Spleen (tissue), 11 donors: ENCODE measurements around the gene TMEM269. TPM values are rescaled to one million over a fixed set of nuclear protein-coding genes. Genes with fewer than 3 reads are reported as not detected.

Experiments used
- DNase-seq: peaks from one replicate; pipeline ENCODE4 v3.0.0-alpha.2; 2020
- H3K27ac ChIP-seq, 8 donors: fragments of 200-600 bp; sonication (generic) in 7 of 8; 1 replicate in 4 of 8; 2 replicates in 4 of 8; pipeline versions ENCODE4 v1.5.0 to v1.8.0; 2016 to 2021; ENCODE audit warnings: inconsistent platforms in 4 of 8, mild to moderate bottlenecking in 4 of 8, moderate library complexity in 1 of 8
- H3K27me3 ChIP-seq, 7 donors: fragments of 200-600 bp; sonication (generic) in 6 of 7; replicated peaks in 1 of 7; 1 replicate in 4 of 7; 2 replicates in 3 of 7; pipeline versions ENCODE4 v1.5.0 to v1.8.0; 2016 to 2021; ENCODE audit warnings: inconsistent platforms in 3 of 7, mild to moderate bottlenecking in 1 of 7
- H3K36me3 ChIP-seq, 6 donors: fragments of 200-600 bp; sonication (generic) in 5 of 6; 1 replicate in 4 of 6; 2 replicates in 2 of 6; pipeline versions ENCODE4 v1.5.0 to v1.8.0; 2016 to 2021; ENCODE audit warnings: inconsistent platforms in 2 of 6
- H3K4me1 ChIP-seq, 6 donors: fragments of 200-600 bp; sonication (generic) in 5 of 6; 1 replicate in 3 of 6; 2 replicates in 3 of 6; pipeline versions ENCODE4 v1.5.0 to v1.8.0; 2016 to 2021; ENCODE audit warnings: inconsistent platforms in 3 of 6
- H3K4me3 ChIP-seq, 8 donors: fragments of 200-600 bp; sonication (generic) in 7 of 8; 1 replicate in 4 of 8; 2 replicates in 4 of 8; pipeline versions ENCODE4 v1.5.0 to v1.8.0; 2016 to 2021; ENCODE audit warnings: inconsistent platforms in 4 of 8, mild to moderate bottlenecking in 4 of 8, moderate library complexity in 2 of 8
- H3K9me3 ChIP-seq, 8 donors: fragments of 200-600 bp; sonication (generic) in 7 of 8; 1 replicate in 4 of 8; 2 replicates in 4 of 8; pipeline versions ENCODE4 v1.5.0 to v1.8.0; 2016 to 2021; ENCODE audit warnings: inconsistent platforms in 4 of 8
- CTCF ChIP-seq, 11 experiments: fragments of 200-600 bp in 7 of 11; fragments of 450-650 bp in 4 of 11; sonication (generic) in 4 of 11; IDR thresholded peaks in 8 of 11; conservative IDR thresholded peaks in 3 of 11; 1 replicate in 7 of 11; 2 replicates in 4 of 11; pipeline versions ENCODE4 v1.4.0 to v1.8.0; 2016 to 2021; ENCODE audit warnings: antibody characterized with exemption in 11 of 11, inconsistent platforms in 4 of 11, mild to moderate bottlenecking in 1 of 11
- POLR2A ChIP-seq, 3 donors: fragments of 450-650 bp; IDR thresholded peaks; one replicate each; pipeline ENCODE4 v1.5.1; 2017; ENCODE audit warnings: antibody characterized with exemption in 3 of 3, mild to moderate bottlenecking in 1 of 3
- POLR2AphosphoS5 ChIP-seq, 3 donors: sonication (generic); formaldehyde crosslinking; IDR thresholded peaks; one replicate each; pipeline ENCODE4 v1.5.1; 2017; ENCODE audit warnings: antibody characterized with exemption in 3 of 3
- WGBS, 5 donors: extraction: QIAGEN DNeasy Blood & Tissue Kit in 3 of 5; methylation state at CpG; one replicate each; pipeline versions ENCODE4 v1.1.5 to v1.1.7; 2013 to 2018; 5-methylcytosine and 5-hydroxymethylcytosine counted together
- intact Hi-C: fragments of 100-400 bp; cut with DNase I; formaldehyde crosslinking; loops from one replicate; pipeline ENCODE4 v1.15.0; 2023; ENCODE audit warnings: low total_unique reads
- polyA plus RNA-seq, 3 donors: library from polyadenylated mRNA; stranded (reverse); fragments of 200-250 nt; gene quantifications; one replicate each; pipeline ENCODE4 v1.2.1, GENCODE V29; 2013
- total RNA-seq, 7 donors: library from RNA; depleted of rRNA in 3 of 7; stranded (reverse); fragments of >200 nt in 3 of 7; fragmentation: NEBNext Ultra II Directional in 4 of 7; extraction: Animal tissue kit (Norgen Biotek cat#: 25700) in 4 of 7; gene quantifications; one replicate each; pipeline versions ENCODE4 v1.1.0 to v1.2.1, GENCODE V29; 2016 to 2021
- donor health status: healthy with polysubstance abuse.
- donor health status: DM: no; HTN: no; CAD: no; lungs with moderate emphysema.
- donor health status: DM: no; HTN: no; CAD: no.
- donor health status: Bipolar disorder and iron deficiency.
- donor health status: healthy.
- donor health status: DM: no; HTN: no; CAD: no.
- donor health status: DM: yes; HTN: yes; CAD: no.

TMEM269 gene
- total and polyA plus RNA-seq, 10 donors, result 0.03 to 1.6 (median 0.26) TPM; not detected in 1

DNA sequence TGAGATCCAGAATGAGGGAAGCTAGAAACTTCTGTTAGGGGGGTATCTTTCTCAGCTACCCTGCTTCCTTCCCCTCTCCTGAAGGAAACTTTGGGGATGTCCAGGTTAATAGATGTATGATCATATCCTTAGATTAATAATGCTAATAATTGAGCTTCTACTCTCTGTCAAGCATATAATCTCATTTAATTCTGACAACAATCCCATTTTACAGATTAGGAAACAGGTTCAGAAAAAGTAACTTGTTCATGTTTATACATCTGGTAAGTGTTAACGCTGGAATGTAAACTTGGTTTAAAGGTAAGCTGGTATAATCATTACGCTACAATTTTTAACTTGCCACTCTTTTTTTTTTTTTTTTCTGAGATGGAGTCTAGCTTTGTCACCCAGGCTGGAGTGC, 1.7 kb upstream of the TMEM269 start:
- Histone ChIP-seq H3K9me3 (no peaks in the 10 kb centered on the region), H3K4me1 (peaks cover 0 to 17% (median 10%) of the 10 kb centered on the region in 6 donors), H3K27me3 (peaks cover 0 to 10% (median 0%) of the 10 kb centered on the region in 7 donors), H3K4me3 (no peak overlapping the region), H3K27ac (no peak overlapping the region), H3K36me3 (peaks cover 0 to 57% (median 10%) of the 10 kb centered on the region in 6 donors)
- no peak for DNase-seq
- TF ChIP-seq POLR2AphosphoS5 (IDR thresholded peaks at IDR 0.05) (no peak), POLR2A (IDR thresholded peaks at IDR 0.05) (no peak), CTCF (IDR thresholded peaks at IDR 0.05 in 8 of 11, conservative IDR thresholded peaks at IDR 0.05 in 3 of 11) (no peak)
- intact Hi-C loops, result no loop called here
- WGBS, 5 donors, result 96 to 100% (median 97%) methylated on average over 2 of the region's 2 CpGs

DNA sequence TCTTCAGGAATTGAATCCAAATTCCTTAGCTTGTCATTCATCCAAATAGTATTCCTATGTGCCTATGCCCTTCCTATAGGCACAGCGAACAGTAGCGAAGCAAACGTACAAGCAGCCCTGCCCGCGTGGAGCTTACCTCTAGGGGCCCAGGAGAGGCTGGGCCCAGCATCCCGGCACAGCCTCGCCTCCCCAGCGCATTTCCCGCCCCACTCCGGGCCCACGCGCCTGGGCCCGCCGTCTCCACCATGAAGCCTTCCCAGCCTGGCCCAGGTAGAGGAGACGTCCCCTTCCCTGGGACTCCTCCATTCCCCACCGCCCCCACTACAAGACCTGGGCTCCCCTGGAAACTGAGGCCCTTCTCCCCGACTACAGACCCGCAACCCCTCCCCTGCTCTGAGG, 245 bp upstream of the TMEM269 start:
- H3K4me3 ChIP-seq, result peak overlapping the region in 3 of 8 donors; percentile 22 to 66 (median 30)
- H3K4me1 ChIP-seq, result peaks cover 0 to 17% (median 10%) of the 10 kb centered on the region in 6 donors
- WGBS, 5 donors, result 89 to 93% (median 92%) methylated on average over 18 of the region's 18 CpGs
- H3K9me3 ChIP-seq, result no peaks in the 10 kb centered on the region
- peaks cover 0 to 42% (median 10%) of the 10 kb centered on the region in 6 donors for H3K36me3 ChIP-seq
- H3K27ac ChIP-seq, result no peak overlapping the region
- H3K27me3 ChIP-seq, result peaks cover 0 to 10% (median 0%) of the 10 kb centered on the region in 7 donors
- TF ChIP-seq POLR2AphosphoS5 (IDR thresholded peaks at IDR 0.05) (no peak), POLR2A (IDR thresholded peaks at IDR 0.05) (no peak), CTCF (IDR thresholded peaks at IDR 0.05 in 8 of 11, conservative IDR thresholded peaks at IDR 0.05 in 3 of 11) (no peak)
- no peak for DNase-seq
- intact Hi-C loops, result no loop called here

GRCh38 chr1:42786097-42786496, 1.3 kb downstream of the TMEM269 start:
- no peak for DNase-seq
- Histone ChIP-seq H3K27me3 (peaks cover 0 to 10% (median 0%) of the 10 kb centered on the region in 7 donors), H3K36me3 (peaks cover 0 to 27% (median 2%) of the 10 kb centered on the region in 6 donors), H3K9me3 (no peaks in the 10 kb centered on the region), H3K27ac (no peak overlapping the region), H3K4me3 (no peak overlapping the region), H3K4me1 (peaks cover 0 to 17% (median 10%) of the 10 kb centered on the region in 6 donors)
- intact Hi-C loops, result no loop called here
- no peak for TF ChIP-seq POLR2A (IDR thresholded peaks at IDR 0.05)
- TF ChIP-seq POLR2AphosphoS5 (IDR thresholded peaks at IDR 0.05), result no peak
- TF ChIP-seq CTCF (IDR thresholded peaks at IDR 0.05 in 8 of 11, conservative IDR thresholded peaks at IDR 0.05 in 3 of 11), result no peak
- 86 to 94% (median 93%) methylated on average over 5 of the region's 5 CpGs for WGBS, 5 donors

DNA sequence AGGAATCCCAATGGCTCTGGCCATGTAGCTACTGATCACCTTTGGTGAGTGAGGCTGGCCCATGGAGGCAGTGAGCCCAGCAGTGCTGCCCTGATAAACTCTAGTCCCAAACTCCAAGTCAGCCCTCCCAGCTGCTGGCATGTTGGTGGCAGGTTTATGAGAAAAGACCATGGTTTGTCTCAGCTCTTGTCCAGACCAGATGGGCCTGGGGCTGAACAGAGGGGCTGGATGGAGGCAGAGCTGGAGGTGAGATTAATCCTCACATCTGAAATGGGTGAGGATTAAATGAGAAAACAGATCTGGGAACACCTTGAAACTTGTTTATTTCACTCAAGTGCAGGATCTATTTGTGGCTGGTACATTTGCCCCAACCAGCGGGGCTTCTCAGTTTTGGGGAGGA, 3.2 kb downstream of the TMEM269 start:
- no peak overlapping the region for H3K4me3 ChIP-seq
- H3K27ac ChIP-seq, result no peak overlapping the region
- no peaks in the 10 kb centered on the region for H3K9me3 ChIP-seq
- peaks cover 0 to 9% (median 0%) of the 10 kb centered on the region in 6 donors for H3K36me3 ChIP-seq
- H3K4me1 ChIP-seq, result peaks cover 0 to 17% (median 10%) of the 10 kb centered on the region in 6 donors
- peaks cover 0 to 10% (median 0%) of the 10 kb centered on the region in 7 donors for H3K27me3 ChIP-seq
- intact Hi-C loops, result no loop called here
- no peak for TF ChIP-seq POLR2A (IDR thresholded peaks at IDR 0.05)
- TF ChIP-seq POLR2AphosphoS5 (IDR thresholded peaks at IDR 0.05), result no peak
- no peak for TF ChIP-seq CTCF (IDR thresholded peaks at IDR 0.05 in 8 of 11, conservative IDR thresholded peaks at IDR 0.05 in 3 of 11)
- 84 to 96% (median 96%) methylated on average over 1 of the region's 1 CpG for WGBS, 5 donors
- no peak for DNase-seq
